ENCODE measurements around the gene IKZF2. TPM values are rescaled to one million over a fixed set of nuclear protein-coding genes. Genes with fewer than 3 reads are reported as not detected.

IKZF2 gene
- total RNA-seq, 2 experiments from 2014 or later = 20.0 to 45.1 TPM

- DNase-seq (ENCODE audit: low spot score) = peak; percentile 41
- Histone ChIP-seq H3K4me1 (ENCODE audit: insufficient read depth, low read length, poor library complexity, severe bottlenecking) (peaks cover 40% of the 10 kb centered on the region), H3K9me3 (ENCODE audit: low read length) (0 out of 2 replicates have a peak, but pooled peaks cover 4% of the 10 kb centered on the region), H3K79me2 (ENCODE audit: insufficient read depth, low read depth, low read length) (peaks cover 53% of the 10 kb centered on the region; the same call in 1 of the 2 replicates), H3K36me3 (ENCODE audit: insufficient read depth, low read length) (peaks cover 21% of the 10 kb centered on the region), H3K9me2 (ENCODE audit: insufficient read depth, low read length) (no peaks in the 10 kb centered on the region), H2AFZ (ENCODE audit: low read length) (peak overlapping the region; percentile 76), H4K20me1 (ENCODE audit: insufficient read depth, low read length) (no peaks in the 10 kb centered on the region), H3K4me3 (ENCODE audit: low read depth, low read length, poor library complexity, severe bottlenecking) (peak overlapping the region; percentile 86), H3K4me2 (ENCODE audit: low read length) (peak overlapping the region; percentile 91), H3K27ac (ENCODE audit: low read depth, low read length, poor library complexity, severe bottlenecking) (peak overlapping the region; percentile 92)
- POLR2A ChIA-PET = interaction anchor here (0.6 to 9.4 kb wide), 28 partner anchors 10 to 466 kb away, joined by 3 to 108 read pairs (median 6); partner anchors contain the start of gene SPAG16
- CTCF ChIA-PET (ENCODE audit: unreplicated experiment) = interaction anchor here (1.0 to 1.5 kb wide), 3 partner anchors 91 to 117 kb away, joined by 3 read pairs; no protein-coding TSS in a partner anchor
- no TSS peak for BruUV-seq (replicated peaks)
- TF ChIP-seq CTCF (conservative IDR thresholded peaks at IDR 0.05; ENCODE audit: low read length) (no peak), EZH2phosphoT487 (IDR thresholded peaks at IDR 0.05; ENCODE audit: borderline replicate concordance, low read depth, low read length) (no peak)
- intact Hi-C loops (cut with micrococcal nuclease; ENCODE audit: unreplicated experiment) = loop anchor here (1.0 kb wide), 2 partner anchors 83 to 113 kb away; no protein-coding TSS in a partner anchor
Measured at GRCh38 chr2:213150315-213151097, 906 bp downstream of the IKZF2 start.

GRCh38 chr2:213149949-213150314 is 1.5 kb downstream of the IKZF2 start:
- Histone ChIP-seq H2AFZ (ENCODE audit: low read length) (peak overlapping the region; percentile 76), H3K9me2 (ENCODE audit: insufficient read depth, low read length) (no peaks in the 10 kb centered on the region), H3K27ac (ENCODE audit: low read depth, low read length, poor library complexity, severe bottlenecking) (peak overlapping the region; percentile 92), H3K4me1 (ENCODE audit: insufficient read depth, low read length, poor library complexity, severe bottlenecking) (peaks cover 40% of the 10 kb centered on the region), H3K4me3 (ENCODE audit: low read depth, low read length, poor library complexity, severe bottlenecking) (peak overlapping the region; percentile 86), H3K79me2 (ENCODE audit: insufficient read depth, low read depth, low read length) (peaks cover 48% of the 10 kb centered on the region; the same call in 1 of the 2 replicates), H3K36me3 (ENCODE audit: insufficient read depth, low read length) (peaks cover 25% of the 10 kb centered on the region), H3K9me3 (ENCODE audit: low read length) (0 out of 2 replicates have a peak, but pooled peaks cover 4% of the 10 kb centered on the region), H3K4me2 (ENCODE audit: low read length) (peak overlapping the region; percentile 91), H4K20me1 (ENCODE audit: insufficient read depth, low read length) (no peaks in the 10 kb centered on the region)
- peak; percentile 25 for DNase-seq (ENCODE audit: low spot score)
- intact Hi-C loops (cut with micrococcal nuclease; ENCODE audit: unreplicated experiment) = no loop called here
- BruUV-seq (replicated peaks) = no TSS peak
- TF ChIP-seq CTCF (conservative IDR thresholded peaks at IDR 0.05; ENCODE audit: low read length) (no peak), EZH2phosphoT487 (IDR thresholded peaks at IDR 0.05; ENCODE audit: borderline replicate concordance, low read depth, low read length) (no peak)
- CTCF ChIA-PET (ENCODE audit: unreplicated experiment) = interaction anchor here (0.6 to 1.5 kb wide), 4 partner anchors 92 to 461 kb away, joined by 3 read pairs; no protein-coding TSS in a partner anchor
- POLR2A ChIA-PET = interaction anchor here (0.6 to 9.4 kb wide), 26 partner anchors 10 to 457 kb away, joined by 3 to 108 read pairs (median 6); partner anchors contain the start of gene SPAG16

All from OCI-LY7 (cell line).